ENCODE measurements around the gene INO80B.

DNA sequence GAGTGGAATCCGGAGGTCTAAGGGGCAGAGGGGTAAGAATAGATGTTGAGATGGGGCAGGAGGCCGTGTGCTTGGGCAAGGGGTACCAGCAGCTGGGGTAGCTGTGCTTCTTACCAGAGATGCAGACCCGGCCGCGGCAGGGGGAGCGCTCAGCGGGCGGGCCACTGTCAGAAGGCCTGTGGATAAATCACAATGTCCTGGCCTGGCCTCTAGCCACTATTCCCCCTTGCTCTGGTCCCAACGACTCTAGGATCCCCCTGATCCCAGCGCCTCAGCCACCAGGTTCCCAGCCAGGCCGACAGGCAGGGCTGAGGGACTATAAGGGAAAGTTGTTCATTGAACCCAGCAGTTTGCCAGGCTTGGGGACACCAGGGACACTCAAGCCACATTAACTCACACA, 24.4 kb upstream of the INO80B start:
- TF ChIP-seq HMG20A (CRISPR knock-in tag; conservative IDR thresholded peaks at IDR 0.05), result no peak
- TF ChIP-seq, protein P1, sequence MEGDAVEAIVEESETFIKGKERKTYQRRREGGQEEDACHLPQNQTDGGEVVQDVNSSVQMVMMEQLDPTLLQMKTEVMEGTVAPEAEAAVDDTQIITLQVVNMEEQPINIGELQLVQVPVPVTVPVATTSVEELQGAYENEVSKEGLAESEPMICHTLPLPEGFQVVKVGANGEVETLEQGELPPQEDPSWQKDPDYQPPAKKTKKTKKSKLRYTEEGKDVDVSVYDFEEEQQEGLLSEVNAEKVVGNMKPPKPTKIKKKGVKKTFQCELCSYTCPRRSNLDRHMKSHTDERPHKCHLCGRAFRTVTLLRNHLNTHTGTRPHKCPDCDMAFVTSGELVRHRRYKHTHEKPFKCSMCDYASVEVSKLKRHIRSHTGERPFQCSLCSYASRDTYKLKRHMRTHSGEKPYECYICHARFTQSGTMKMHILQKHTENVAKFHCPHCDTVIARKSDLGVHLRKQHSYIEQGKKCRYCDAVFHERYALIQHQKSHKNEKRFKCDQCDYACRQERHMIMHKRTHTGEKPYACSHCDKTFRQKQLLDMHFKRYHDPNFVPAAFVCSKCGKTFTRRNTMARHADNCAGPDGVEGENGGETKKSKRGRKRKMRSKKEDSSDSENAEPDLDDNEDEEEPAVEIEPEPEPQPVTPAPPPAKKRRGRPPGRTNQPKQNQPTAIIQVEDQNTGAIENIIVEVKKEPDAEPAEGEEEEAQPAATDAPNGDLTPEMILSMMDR (IDR thresholded peaks at IDR 0.05 in 2 of 3, conservative IDR thresholded peaks at IDR 0.05 in 1 of 3; ENCODE audit: insufficient read depth in 2 of 3, low read depth in 1 of 3, low read length in 3 of 3), result no peak

All from K562 (cell line).